B cell (primary cell): ENCODE data around the gene UCKL1.

Source experiments
- EZH2 ChIP-seq: IDR thresholded peaks from 2 replicates; pipeline ENCODE4 v1.6.1; 2012; ENCODE audit warnings: borderline replicate concordance, low read depth, mild to moderate bottlenecking, moderate library complexity, low read length; ENCODE audit not compliant: insufficient read depth, poor library complexity, severe bottlenecking
- TF ChIP-seq, protein P1 (sequence below): fragments of 200-600 bp; IDR thresholded peaks from one replicate; pipeline ENCODE4 v1.8.0; 2022; ENCODE audit warnings: antibody characterized with exemption, mild to moderate bottlenecking

DNA sequence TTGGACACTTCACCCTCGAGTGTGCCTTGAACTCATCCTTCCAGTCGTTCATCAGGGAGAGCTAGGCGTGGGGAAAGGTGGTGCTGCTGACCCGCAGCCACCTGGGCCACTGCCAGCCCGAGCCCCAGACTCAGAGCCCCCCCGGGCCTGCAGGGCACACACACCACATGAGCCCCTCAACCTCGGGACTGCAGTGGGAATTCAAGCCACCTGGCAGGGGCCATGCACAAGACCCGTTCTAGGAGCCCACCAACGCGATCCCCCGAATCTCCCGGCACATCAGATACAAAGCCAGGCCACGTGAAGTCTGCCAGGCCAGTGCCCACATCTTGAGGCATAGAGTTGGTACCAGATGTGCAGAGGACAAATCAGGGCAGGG lies 10.7 kb upstream of the UCKL1 start:
- TF ChIP-seq EZH2, result no peak
- TF ChIP-seq, protein P1, sequence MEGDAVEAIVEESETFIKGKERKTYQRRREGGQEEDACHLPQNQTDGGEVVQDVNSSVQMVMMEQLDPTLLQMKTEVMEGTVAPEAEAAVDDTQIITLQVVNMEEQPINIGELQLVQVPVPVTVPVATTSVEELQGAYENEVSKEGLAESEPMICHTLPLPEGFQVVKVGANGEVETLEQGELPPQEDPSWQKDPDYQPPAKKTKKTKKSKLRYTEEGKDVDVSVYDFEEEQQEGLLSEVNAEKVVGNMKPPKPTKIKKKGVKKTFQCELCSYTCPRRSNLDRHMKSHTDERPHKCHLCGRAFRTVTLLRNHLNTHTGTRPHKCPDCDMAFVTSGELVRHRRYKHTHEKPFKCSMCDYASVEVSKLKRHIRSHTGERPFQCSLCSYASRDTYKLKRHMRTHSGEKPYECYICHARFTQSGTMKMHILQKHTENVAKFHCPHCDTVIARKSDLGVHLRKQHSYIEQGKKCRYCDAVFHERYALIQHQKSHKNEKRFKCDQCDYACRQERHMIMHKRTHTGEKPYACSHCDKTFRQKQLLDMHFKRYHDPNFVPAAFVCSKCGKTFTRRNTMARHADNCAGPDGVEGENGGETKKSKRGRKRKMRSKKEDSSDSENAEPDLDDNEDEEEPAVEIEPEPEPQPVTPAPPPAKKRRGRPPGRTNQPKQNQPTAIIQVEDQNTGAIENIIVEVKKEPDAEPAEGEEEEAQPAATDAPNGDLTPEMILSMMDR, result no peak
